Measurements from ENCODE around the gene ACSF3. TPM values are rescaled to one million over a fixed set of nuclear protein-coding genes. Genes with fewer than 3 reads are reported as not detected.

The ACSF3 gene
- total RNA-seq, 1 donor from 2014 or later, result 32.2 TPM

DNA sequence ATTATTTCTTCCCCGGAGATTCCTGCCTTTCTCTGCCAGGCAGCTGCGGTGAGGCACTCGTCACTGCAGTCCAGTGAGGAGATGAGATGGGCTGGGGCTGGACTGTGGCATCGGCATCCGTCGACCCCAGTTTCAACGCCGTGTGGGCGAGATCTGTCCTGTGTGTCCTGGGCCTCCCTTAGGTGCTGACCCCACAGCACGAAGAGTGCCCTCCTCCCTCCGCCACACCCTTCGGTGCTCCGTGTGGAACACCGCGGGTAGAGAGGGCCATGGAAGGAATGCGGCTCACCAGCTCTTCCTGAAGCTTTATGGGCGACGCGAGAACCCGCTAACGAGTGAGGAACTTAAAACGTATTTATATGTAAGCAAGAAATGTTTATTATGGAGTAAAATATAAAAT, 17.6 kb downstream of the ACSF3 start:
- DNase-seq (ENCODE audit: low read depth, low spot score), result no peak

DNA sequence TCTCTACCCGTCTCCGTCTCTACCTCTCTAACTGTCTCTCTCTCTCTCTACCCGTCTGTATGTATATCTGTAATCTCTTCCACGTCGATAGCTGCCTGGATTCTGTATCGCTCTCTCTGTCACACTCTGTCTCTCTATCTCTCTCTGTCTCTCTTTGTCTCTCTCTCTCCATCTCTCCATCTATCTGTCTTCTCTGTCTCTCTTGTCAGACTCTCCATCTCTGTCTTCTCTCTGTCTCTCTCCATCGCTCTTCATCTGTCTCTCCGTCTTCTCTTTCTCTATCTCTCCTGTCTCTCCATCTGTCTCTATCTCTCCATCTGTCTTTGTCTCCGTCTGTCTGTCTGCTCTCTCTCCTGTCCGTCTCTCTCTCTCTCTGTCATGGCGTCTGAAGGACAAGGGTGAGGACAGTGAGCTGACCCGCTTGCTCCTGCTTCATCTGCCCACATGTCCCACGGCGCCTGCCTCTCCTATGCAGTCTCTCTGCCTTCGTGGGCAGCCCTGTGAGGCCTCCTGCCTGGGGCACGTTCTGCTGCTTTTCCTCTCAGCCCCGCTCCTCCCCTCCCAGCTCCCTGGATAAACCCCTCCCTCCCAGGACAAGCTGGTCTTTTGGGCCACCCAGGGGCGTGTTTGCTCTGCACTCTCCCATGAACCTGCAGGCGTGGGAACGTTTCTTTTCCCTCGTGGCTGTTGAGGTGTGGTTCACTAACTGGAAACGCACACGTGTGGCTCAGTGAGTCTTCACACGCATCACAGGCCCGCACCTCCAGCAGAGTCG, 18.9 kb downstream of the ACSF3 start:
- no peak for DNase-seq (ENCODE audit: low read depth, low spot score)

DNA sequence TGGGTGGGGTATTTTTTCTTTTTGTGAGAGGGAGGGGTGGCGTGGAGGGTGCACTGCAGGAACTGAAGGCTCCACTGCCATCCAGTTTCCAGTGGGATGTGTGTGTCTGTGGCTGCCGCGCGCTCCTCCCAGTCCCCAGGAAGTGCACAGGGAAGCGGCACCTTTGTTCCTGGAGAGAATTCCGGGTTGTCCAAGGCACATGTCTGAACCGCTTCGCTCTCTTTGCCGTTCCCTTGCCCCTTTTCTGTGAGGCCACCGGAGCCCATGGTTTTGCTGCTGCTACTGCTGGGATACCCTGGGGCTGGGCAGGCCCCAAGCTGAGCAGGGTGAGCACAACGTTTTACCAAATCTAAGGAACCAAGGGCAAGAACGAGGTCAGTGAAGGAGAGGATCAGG, 19.5 kb downstream of the ACSF3 start:
- no peak for DNase-seq (ENCODE audit: low read depth, low spot score)

DNA sequence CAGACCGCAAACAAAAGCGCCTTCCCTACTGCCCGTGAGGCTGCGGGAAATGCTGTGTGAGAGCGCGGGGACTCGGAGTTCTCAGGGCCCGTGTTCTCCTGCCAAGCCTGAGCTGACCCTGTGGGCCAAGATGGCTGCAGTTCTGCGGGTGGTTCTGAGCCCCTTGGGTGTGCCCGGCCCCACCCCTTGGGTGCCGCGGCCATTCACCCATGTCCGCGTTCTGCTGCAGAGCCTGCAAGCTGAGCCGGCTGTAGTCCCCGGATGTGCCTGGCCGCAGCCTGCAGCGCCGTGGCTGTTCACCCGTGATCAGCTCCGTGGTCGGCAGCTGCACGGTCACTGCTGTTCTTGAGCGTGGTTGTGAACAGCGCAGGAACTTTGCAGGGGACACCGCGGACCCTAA, 20.0 kb downstream of the ACSF3 start:
- no peak for DNase-seq (ENCODE audit: low read depth, low spot score)

DNA sequence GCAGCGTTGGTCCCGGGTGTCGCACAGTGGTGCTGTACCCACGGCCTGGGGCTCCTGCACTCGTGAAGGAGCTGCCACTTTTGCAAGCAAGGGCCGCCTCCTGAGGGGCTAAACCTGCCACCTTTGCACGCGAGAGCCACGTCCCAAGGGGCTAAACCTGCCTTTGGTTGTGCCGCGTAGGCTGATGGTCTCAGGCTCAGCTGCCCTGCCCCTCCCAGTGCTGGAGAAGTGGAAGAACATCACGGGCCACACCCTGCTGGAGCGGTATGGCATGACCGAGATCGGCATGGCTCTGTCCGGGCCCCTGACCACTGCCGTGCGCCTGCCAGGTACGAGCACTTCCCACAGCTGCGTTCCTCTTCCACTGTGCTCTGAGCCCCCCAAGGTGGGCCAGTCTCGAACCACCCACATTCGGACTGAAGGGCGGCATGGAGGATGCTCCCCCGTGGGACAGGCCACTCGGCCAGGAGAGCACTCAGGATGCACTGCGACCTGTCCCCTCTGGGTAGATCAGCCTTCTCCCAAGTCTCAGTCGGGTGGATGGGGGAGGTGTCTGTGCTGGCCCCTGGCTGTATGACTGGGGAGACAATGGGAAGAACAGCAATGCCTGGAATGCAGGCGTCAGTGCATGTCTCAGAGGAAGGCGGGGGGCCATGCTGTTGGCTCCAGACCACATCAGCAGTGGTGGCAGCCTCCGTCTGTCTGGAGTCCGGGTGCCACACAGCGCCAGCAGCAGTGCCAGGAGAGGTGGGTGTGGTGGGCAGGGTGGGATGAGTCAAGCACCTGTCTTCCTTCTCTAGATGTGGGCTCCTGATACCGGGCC, 20.7 kb downstream of the ACSF3 start:
- no peak for DNase-seq (ENCODE audit: low read depth, low spot score)

DNA sequence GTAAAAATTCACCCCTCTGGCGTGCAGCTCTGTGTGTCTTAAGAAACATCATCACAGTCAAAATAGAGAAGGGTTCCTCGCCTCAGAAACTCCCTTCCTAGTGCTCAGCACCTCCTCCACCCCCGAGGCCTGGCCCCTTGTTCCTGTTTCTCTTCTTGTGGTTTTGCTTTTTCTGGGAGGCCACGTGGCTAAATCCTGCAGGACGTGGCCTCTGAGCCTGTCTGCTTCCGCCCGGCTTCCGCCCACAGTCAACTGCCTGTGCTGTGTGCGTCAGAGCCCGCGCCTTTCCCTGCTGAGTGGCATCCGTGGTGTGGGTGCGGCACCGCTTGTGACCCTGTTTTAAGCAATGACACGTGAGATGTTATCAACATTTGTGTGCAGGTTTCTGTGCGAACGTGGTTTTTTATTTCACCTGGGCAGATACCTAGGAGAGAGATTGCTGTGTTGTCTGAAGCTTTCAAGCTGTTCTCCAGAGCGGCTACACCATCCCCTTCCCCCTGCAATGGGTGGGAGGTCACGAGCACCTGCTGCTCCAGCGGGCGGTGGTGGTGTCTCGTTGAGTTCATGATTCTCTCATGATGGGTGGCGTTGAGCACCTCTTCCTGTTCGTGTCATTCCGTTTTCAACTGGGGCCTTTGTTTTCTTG, 21.7 kb downstream of the ACSF3 start:
- DNase-seq (ENCODE audit: low read depth, low spot score), result no peak

DNA sequence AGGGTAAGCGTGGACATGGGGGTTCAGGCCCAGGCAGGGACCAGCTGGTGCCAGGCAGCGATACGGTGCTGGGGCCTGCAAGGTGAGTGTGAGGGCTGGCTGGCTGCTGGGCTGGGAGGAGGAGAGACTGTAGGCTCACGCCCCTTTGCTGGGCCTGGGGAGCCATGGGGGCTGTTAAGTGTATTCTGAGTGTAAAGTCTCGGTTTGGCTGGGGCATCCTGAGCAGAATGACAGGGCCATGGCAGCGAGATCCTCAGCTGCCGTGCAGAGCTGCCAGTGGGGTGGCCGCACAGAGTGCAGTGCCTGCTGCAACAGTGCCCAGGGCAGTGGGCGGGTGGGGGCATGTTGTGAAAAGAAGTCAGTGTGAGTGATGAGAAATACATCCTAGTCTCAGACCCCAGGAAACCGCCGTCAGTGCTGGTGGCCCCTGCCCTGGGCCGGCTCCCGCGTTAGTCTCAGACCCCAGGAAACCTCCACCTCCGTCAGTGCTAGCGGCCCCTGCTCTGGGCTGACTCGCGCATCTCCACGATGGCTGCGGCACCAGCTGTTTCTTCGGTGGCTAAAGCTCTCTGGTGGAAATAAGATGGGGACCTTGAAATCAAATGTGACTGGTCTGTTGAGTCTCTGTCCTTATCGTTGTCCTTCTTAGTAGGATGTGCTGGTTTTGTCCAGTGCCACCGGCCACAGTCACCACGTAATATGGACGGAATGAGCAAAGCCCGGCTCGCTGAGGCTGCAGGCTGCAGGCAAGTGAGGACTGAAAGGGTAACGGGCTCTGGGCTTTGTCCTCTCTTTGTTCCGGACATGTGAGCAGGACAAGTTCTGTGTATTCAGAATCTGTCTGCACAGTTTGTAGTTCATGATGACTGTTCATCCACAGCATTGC, 22.9 kb downstream of the ACSF3 start:
- DNase-seq (ENCODE audit: low read depth, low spot score), result no peak

DNA sequence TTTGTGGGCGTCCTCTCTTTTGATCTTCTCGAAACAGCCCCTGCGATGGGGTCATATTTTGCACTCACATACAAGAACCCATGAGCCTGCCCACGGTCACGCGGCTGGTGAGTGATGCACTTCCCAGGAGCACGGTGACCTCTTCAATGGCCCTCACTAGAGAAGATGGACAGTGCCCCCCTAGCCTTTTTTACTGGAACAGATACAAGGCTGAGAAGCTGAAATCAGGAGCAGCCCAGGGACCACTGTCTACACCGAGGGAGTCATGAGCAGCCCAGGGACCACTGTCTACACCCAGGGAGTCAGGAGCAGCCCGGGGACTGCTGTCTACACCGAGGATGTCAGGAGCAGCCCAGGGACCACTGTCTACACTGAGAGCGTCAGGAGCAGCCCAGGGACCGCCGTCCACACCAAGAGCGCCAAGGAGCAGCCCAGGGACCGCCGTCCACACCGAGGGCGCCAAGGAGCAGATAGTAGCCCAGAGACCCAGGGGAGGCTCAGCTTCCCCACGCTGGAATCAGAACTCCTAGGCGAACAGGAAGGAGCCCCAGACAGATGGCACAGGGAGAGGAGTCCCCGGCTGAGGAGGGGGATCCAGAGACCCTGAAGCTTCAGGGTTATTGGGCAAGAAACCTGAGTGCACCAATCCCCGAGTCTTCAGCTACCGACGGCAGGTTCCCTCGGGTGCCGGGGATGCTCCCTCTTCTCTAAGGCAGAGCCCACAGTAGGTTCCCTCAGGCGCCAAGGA, 23.7 kb downstream of the ACSF3 start:
- no peak for DNase-seq (ENCODE audit: low read depth, low spot score)

DNA sequence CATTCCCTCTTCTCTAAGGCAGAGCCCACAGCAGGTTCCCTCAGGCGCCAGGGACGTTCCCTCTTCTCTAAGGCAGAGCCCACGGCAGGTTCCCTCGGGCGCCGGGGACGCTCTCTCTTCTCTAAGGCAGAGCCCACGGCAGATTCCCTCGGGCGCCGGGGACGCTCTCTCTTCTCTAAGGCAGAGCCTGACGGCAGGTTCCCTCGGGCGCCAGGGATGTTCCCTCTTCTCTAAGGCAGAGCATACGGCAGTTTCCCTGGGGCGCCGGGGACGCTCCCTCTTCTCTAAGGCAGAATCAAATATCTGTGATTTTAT, 24.3 kb downstream of the ACSF3 start:
- no peak for DNase-seq (ENCODE audit: low read depth, low spot score)

DNA sequence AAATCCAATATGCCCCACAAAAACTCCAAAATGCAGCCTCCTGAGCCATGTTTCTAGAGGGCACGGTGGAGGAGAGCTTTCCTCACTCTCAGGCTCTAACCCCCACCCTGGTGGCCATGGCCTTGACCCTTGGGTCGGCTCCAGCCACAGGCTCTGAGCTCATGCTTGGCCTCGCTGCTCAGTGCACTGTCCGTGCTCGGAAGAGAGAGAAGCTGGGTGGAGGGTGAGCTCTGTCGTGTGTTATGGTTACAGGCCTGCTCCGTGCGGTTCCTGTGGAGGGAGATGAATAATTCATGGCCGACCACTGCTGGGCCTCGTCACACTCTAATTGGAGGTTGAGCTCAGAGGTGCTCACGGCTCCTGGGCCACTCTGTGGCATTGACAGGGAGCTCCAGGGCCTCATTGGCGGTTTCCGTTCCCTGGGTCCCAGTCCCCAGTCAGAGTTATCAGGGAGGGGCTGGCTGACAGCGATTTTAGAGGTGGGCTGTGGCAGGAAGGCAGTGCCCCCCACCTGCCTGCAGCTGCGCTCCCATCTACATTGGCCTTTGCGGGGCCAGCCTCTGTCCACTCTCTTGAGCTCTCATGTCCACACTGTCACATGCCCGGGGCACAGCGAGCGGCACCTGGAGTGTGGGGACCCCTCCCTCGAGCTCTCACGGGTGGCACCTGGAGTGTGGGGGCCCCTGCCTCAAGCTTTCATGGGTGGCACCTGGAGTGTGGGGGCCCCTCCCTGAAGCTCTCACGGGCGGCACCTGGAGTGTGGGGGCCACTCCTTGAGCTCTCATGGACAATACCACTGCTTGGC, 24.9 kb downstream of the ACSF3 start:
- no peak for DNase-seq (ENCODE audit: low read depth, low spot score)

DNA sequence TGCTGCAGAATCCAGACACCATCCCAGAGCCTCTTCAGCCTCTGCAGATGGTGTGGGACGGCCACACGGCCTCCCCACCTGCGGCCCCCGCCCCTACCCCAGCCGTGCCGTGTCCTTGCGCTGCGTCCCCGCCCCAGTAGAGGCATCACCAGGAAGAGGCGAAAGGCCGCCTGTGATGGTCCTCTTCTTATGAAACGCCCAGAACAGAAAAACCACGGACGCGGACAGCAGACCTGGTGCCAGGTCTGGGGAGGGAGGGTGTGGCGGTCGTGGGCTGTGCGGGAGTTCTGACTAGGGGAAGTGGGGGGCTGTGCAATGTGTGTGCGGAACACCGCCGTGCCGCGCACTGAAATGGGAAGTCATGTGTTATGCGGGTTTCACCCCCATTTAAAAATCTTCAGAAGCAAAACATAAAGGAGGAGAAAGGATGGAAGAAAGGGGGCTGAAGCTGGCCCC, 25.5 kb downstream of the ACSF3 start:
- no peak for DNase-seq (ENCODE audit: low read depth, low spot score)

DNA sequence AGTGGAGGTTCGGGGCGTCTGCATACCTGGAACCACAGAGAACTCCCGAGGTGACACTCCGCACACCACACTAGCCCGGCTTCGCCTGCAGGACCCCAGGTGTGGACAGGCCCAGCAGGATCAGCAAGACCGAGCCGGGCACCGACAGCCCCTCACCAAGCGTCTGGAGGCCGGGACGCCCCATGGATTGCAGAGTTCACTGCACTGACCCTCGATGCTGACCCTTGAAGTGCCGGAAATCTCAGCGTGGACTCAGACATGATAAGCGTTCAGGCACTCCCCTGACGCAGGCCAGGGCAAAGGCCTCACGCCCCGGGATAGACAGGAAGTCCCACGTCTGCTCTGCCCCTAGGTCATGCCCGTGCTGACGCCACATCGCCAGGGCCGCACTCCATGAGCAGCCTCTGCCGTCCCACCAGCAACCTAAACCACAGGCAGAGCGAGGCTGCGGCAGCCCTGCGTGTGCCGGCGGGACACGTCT, 26.0 kb downstream of the ACSF3 start:
- DNase-seq (ENCODE audit: low read depth, low spot score), result no peak

DNA sequence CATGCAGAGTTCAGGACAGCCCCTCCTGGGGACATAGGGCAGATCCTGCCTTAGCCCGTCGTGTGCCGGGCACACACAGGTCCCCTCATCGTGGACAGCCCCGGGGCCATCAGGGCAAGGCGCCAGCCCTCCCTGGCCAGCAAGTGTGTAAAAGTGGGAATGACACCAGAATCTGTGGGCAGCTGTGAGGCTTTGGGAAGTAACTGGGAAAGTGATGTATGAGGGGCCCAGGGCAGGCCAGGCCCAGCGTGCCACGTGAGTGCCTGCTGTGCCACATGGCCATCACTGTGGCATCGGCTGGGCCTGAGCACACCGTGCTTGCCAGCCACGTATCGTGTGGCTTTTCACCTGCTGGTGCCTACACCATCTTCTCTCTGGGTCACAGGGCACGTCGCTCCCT, 26.6 kb downstream of the ACSF3 start:
- DNase-seq (ENCODE audit: low read depth, low spot score), result no peak

DNA sequence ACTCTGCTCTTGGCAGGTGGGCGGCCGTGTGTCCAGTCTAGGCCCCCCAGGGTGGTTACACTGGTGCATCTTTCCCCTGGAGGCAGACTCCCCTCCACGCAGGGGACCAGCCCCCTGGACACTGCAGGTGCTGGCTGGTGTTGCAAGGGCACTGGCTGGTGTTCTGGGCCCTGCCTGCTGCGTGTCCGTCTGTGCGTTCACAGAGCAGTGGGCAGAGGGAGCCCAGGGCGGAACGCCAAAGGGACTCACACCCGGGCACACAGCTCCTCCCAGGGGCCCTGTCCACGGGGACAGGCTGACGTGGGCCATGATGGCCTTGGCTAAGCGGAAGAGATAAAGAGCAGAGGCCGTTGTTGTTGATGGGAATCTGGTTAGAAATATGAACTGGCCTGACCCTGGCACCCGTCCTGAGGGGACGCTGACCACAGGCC, 27.3 kb downstream of the ACSF3 start:
- DNase-seq (ENCODE audit: low read depth, low spot score), result no peak

DNA sequence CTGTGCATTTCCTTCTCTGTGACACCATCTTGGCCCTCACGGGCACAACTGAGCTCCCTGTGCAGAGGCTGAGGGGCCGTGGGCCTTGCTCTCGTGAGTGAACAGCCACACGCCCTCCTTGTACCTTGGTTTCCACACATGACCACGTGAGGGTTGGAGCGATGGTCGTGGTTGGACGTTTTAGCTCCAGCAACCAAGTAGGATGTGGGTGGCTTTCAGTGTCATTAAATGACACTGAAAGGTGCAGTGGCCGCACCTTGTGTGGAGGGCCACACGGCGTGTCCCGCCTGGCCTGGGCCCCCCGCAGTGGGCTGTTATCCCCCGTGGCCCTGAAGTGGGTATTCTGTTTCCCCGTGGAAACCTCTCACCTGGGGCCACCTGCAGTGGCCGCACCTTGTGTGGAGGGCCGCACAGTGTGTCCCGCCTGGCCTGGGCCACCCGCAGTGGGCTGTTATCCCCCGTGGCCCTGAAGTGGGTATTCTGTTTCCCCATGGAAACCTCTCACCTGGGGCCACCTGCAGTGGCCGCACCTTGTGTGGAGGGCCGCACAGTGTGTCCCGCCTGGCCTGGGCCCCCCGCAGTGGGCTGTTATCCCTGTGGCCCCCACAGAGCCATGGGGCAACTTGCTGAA, 28.2 kb downstream of the ACSF3 start:
- DNase-seq (ENCODE audit: low read depth, low spot score), result no peak

DNA sequence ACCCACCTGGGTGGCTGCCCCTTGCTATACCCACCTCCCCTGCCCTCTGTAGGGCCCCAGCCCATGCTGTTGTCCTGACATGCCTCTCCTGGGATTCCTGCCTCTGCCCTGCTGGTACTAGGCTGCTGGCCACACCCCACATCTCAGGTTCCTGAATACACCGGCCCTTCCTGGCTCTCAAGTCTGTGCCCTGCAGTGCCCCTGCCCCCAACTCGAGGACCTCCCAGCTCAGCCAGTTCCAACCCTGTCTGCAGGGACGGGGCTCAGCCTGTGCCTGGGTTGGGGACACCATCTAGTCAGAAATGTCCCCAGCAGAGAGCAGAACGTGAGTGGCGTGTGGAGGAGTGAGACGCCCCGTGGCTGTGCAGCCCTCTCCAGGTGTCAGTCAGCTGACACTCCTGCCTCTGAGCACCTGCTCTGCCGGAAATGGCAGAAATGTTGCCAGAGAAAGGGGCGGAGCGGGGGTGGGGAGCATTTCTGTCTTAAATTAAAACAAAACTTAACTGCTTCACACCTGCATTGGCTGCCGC, 28.7 kb downstream of the ACSF3 start:
- no peak for DNase-seq (ENCODE audit: low read depth, low spot score)

DNA sequence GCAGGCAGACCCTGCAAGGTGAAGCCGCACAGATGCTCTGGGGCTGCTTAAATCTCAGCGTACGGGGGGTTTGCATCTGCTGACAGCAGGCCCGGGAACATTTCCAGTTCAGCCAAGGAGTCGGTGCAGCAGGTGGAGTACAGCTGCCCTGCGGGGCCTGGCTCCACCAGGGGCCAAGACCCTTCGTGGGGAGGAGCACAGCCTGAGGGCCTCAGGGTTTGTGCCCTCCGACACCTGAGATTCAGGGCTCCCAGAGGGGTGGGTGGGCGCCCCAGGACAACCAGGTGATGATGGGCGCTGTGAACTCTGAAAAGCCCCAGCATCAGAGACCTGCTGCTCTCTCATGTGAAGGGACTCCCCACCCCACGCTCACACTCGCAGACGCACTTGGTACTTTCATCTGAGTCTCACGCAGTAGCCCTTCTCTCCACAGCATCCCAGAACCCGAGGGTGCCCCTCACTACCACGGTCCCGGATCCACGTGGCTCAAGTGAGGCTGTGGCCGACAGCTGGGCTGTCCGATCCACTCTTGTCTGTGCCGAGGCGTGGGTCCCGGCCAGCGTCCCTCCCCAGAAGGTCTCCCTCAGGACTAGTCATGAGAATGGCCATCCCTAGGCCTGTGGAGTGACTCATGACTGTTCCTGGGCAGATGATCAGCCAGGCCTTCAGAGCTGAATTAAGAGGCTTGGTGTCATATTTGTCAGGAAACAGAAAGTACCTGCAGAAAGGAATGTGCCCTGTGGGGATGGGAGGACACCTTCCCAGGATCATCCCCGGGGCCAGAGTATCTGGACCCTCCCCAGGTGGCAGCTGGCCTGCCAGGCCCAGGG, 29.6 kb downstream of the ACSF3 start:
- DNase-seq (ENCODE audit: low read depth, low spot score), result no peak

DNA sequence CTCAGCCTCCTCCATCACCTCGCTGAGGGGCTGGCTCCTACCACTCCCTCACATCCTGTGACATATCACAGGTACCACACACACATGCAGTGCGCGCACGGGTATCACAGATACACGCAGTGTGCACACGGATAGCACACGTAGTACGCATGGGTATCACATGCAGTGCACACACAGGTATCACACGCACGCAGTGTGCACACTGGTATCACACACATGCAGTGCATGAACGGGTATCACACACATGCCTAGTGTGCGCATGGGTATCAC, 30.1 kb downstream of the ACSF3 start:
- no peak for DNase-seq (ENCODE audit: low read depth, low spot score)

Measured in pulmonary artery endothelial cell (primary cell).